HG03097 (cell line): Measurements from ENCODE around the gene RPP25L.

Source experiments
- ATAC-seq: cut with Tn5 transposase; IDR thresholded peaks from one replicate; pipeline ENCODE4 v1.9.1; 2021; ENCODE audit not compliant: unreplicated experiment, low FRiP score

RPP25L gene

GRCh38 chr9:34612788-34613390 is 992 bp upstream of the RPP25L start:
- ATAC-seq: no peak

- no peak for ATAC-seq
Measured at GRCh38 chr9:34611251-34611810, 566 bp downstream of the RPP25L start.

- ATAC-seq: no peak
Measured at GRCh38 chr9:34610434-34611206, 1.3 kb downstream of the RPP25L start.

- no peak for ATAC-seq
Measured at GRCh38 chr9:34607331-34607730, 4.6 kb downstream of the RPP25L start.

GRCh38 chr9:34606905-34607304 is 5.0 kb downstream of the RPP25L start:
- no peak for ATAC-seq

- ATAC-seq: no peak
Measured at GRCh38 chr9:34606190-34606589, 5.7 kb downstream of the RPP25L start.

GRCh38 chr9:34603610-34604231 is 8.2 kb downstream of the RPP25L start:
- ATAC-seq: no peak

- no peak for ATAC-seq
Measured at GRCh38 chr9:34601937-34602573, 9.8 kb downstream of the RPP25L start.

- no peak for ATAC-seq
Measured at GRCh38 chr9:34600908-34601307, 11.0 kb downstream of the RPP25L start.

- no peak for ATAC-seq
Measured at GRCh38 chr9:34599546-34599945, 12.4 kb downstream of the RPP25L start.

GRCh38 chr9:34594177-34594576 is 17.7 kb downstream of the RPP25L start:
- ATAC-seq: no peak

GRCh38 chr9:34592895-34593601 is 18.8 kb downstream of the RPP25L start:
- ATAC-seq: no peak

GRCh38 chr9:34591917-34592866 is 19.7 kb downstream of the RPP25L start:
- ATAC-seq: no peak

- no peak for ATAC-seq
Measured at GRCh38 chr9:34591248-34591916, 20.5 kb downstream of the RPP25L start.

GRCh38 chr9:34590381-34591247 is 21.3 kb downstream of the RPP25L start:
- no peak for ATAC-seq

GRCh38 chr9:34589636-34590380 is 22.1 kb downstream of the RPP25L start, which contains the start of gene CNTFR:
Gene CNTFR, minus strand, starts transcription at chr9:34589724. Its CDS starts 20,743 bp downstream, at chr9:34568981.
- ATAC-seq: no peak
